Adipose tissue (tissue), 3 donors: ENCODE results near the gene NRP1. TPM values are rescaled to one million over a fixed set of nuclear protein-coding genes. Genes with fewer than 3 reads are reported as not detected.

Experiments used
- H3K27ac ChIP-seq: one replicate; pipeline ENCODE4 v1.5.1; 2013; ENCODE audit warnings: low read depth, low read length
- WGBS, 3 donors: extraction: QIAGEN DNeasy Blood & Tissue Kit; methylation state at CpG; one replicate each; pipeline ENCODE4 v1.1.7; 2013; 5-methylcytosine and 5-hydroxymethylcytosine counted together
- polyA plus RNA-seq, 3 donors: library from polyadenylated mRNA; stranded (reverse); fragments of 200-250 nt; gene quantifications; one replicate each; pipeline ENCODE4 v1.2.3, GENCODE V29; 2013
- donor health status: healthy with polysubstance abuse.
- donor health status: Bipolar disorder and iron deficiency.
- donor health status: healthy.

NRP1 gene
- polyA plus RNA-seq, 3 donors, result 16.0 to 70.9 (median 35.8) TPM

DNA sequence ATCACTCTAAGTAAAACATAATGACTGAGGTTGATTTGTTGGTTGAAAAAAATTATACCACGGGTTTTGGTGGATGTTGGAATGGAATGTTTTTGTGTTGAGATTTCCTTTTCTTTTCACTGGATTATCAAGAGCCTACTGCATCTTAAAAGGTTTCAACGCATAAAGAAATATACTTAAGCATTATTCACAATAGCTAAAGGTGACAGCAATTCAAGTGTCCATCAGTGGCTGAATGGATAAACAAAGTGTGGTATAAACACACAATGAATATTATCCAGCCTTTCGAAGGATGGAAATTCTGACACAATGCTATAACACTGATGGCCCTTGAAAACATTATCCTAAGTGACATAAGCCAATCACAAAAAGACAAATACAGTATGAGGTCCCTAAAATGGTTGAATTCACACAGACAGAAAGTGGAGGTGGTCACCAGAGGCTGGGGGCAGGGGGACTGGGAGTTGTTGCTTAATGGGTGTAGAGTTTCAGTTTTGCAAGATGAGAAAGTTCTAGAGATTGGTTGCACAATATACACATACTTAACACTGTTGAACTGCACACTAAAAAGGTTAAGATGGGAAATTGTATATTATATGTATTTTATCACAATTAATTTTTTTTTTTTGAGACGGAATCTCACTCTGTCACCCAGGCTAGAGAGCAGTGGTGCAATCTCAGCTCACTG lies 122.3 kb downstream of the NRP1 start:
- 81 to 86% (median 82%) methylated on average over 4 of the region's 4 CpGs for WGBS, 3 donors
- H3K27ac ChIP-seq, result no peak overlapping the region

DNA sequence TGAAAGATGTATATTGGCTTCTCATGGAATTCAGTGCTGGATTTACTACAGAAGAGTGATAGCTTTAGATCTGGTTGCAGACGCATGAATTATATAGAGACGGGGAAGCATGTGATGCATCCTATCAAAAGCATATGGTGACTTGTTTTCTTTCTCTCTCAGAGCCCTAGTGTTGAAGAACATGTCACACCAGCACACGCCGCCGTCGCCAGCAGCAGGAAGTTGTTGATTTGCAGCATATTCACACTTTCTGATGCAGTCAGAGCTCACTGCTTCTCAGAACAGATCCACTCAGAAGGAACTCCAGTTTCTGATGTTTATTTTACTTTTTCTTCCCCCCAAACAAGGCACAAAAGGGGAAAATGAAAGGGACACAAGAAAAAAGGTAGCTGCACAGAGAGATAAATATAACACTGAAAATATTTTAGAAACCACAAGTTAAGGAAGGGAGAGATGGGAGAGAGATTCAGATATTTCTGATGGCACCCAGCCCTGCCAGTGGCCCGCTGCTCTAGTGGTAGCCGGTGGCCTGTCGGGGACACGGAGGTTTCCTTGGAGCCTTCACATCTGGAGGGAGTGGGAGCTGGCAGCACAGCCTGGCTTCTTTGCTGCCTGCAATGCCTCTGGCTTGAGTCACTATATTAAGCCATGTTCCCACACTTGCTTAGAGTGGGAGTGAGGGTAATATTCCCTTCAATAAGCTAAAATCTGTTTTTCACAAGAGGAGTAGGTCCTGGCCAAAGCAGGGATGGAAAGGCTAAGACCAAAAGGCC lies 123.2 kb downstream of the NRP1 start:
- no peak overlapping the region for H3K27ac ChIP-seq
- WGBS, 3 donors, result 46 to 57% (median 52%) methylated on average over 10 of the region's 10 CpGs

DNA sequence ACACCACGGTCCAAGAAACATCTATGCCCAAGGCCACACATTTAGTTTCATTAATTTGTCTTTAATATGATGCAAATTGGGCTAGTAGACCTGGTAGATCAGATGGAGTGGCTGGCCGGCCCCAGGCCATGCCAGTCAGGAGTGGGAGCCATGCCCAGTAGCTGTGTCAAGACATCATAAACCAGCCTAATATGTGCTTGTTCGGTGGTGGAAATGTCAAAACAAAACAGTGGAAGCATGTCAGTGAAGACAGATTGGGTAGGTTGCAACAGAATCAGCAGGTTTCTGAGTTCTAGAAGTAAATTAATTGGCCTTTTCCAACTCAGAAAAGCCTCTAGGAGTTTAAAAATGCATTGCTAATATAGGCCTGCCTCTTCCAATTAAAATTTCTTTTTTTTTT lies 124.7 kb downstream of the NRP1 start:
- 81 to 88% (median 84%) methylated on average over 3 of the region's 3 CpGs for WGBS, 3 donors
- H3K27ac ChIP-seq, result no peak overlapping the region

GRCh38 chr10:33208166-33208565 lies 126.3 kb downstream of the NRP1 start:
- H3K27ac ChIP-seq, result no peak overlapping the region
- WGBS, 3 donors, result 81 to 95% (median 82%) methylated on average over 4 of the region's 4 CpGs

DNA sequence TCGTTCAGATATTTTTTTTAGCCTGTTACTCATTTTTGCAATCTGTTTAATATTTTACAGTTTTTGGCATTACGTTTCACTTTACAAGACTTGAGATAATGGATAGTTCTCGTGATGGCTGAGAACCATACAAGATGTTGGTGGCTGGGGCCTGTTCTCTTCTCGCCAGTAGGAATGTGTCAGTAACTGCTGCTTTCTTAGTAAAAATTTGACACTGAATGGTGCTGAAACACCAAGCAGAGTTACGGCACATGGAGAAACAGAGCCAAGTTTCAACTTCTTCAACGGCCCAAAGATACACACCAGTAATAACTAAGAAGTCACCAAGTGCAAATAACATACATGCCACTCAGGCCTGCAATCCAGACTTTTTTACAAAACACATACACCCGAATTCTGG lies 130.4 kb downstream of the NRP1 start:
- 47 to 79% (median 71%) methylated on average over 7 of the region's 7 CpGs for WGBS, 3 donors
- no peak overlapping the region for H3K27ac ChIP-seq

DNA sequence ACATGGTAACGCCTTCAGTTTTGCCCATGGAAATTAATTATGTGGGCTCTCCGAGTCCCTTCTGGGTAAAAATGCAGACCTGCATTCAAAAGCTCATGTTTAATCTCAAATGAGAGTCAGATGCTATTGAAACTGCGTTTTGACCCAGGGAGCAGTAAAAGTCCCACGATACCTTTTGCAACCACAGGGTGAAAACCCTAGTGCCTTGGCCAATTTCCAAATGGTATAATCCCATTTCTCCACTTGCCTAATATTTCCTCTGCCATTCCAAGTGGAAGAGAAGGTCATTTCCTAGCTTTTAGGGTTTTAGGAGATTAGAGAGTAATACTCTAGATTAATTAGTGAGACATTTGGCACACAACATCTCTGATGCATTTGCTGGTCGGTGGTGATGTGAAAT lies 132.5 kb downstream of the NRP1 start:
- H3K27ac ChIP-seq, result no peak overlapping the region
- WGBS, 3 donors, result 56 to 73% (median 59%) methylated on average over 5 of the region's 5 CpGs

DNA sequence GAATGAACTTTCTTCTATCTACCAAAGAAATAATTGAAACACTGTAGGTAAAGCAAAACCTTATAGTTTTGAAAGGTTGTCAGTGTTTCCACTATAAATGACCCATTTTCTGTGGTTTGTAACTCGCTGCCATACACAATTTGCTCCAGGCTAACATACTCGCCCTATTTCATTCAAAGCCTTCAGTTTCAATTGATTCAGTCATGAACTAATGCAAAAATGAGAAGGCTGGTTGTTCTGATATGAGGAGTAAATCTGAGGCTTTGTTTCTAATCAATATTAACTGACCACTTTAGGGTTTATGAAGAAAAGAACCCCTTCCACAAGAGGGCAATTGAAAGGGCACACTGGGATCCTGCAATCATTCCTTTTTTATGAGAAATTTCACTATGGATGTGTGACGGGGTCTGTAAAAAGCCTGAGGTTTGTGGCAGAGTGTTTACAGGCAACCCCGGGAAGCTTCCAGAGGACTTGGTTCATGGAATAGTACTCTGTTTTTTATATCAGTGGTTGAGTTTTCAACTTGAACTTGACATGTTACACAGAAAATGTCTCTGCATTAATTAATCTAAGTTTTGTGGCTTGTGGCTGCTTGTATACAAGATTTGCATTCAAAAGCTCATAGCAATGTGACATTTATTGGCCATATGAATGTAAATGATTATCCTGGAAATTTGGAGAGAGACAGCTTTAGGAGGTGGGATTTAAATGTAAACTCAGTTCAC lies 133.2 kb downstream of the NRP1 start:
- H3K27ac ChIP-seq, result no peak overlapping the region
- WGBS, 3 donors, result 91 to 97% (median 93%) methylated on average over 4 of the region's 4 CpGs

GRCh38 chr10:33199731-33200232 lies 134.7 kb downstream of the NRP1 start:
- WGBS, 3 donors, result 82 to 86% (median 86%) methylated on average over 5 of the region's 5 CpGs

DNA sequence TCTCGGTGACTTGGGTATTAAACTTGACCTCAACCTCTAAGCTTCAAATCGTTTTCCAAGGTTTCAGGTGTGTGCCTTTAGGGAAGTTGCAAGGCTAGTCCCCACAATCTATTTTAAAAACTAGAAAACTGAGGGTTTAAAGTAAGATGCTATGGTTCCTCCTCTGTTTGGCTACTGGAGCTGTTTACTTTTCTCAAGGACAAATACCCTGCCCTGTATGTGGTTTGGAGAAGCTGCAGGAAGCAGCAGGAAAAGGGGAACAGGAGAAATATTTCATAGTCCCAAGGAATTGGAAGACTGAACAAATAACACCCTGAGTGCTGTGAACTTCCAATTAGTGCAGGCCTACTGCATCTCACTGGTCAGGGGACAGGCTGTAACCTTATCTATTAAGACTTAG lies 135.9 kb downstream of the NRP1 start:
- no peak overlapping the region for H3K27ac ChIP-seq
- WGBS, 3 donors, result 65 to 77% (median 68%) methylated on average over 2 of the region's 2 CpGs

More at GRCh38 chr10:33199731-33200232, 134.7 kb downstream of the NRP1 start:
- no peak overlapping the region for H3K27ac ChIP-seq

DNA sequence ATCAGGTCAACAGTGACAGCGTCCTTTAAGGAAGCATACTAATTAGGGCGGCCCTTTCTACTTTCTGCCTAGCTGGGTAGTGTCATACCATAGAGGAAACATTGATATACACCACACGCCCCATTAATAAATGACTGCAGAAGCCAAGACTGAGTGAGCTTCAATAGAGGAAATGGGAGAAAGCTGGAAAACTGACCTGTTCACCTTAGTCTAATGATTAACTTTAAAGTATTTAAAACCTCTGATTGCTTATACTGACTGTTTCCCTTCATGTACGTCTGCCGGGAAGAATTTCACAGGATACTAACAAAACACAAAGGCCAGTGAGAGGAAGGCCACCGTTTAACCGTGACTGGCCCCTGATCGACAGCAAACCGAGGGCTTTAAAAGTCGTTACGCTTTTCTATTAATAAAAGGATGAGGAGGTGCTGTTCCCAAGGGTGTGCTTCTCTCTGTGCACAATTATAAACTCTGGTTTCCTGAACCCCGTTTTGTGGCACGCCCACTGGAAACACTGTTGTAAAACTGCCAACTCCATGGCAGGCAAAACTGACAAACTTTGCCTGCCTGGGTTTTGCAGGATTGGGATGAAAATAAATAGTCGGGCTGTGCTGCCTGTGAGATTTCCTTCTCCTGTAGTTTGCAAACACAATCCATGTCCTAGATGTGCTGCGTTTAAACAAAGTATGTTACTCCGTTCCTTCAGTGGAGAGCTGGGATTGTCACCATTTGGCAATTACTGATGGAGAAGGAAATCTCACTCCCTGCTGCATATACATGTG lies 137.6 kb downstream of the NRP1 start:
- H3K27ac ChIP-seq, result no peak overlapping the region
- 11 to 41% (median 34%) methylated on average over 16 of the region's 16 CpGs for WGBS, 3 donors

DNA sequence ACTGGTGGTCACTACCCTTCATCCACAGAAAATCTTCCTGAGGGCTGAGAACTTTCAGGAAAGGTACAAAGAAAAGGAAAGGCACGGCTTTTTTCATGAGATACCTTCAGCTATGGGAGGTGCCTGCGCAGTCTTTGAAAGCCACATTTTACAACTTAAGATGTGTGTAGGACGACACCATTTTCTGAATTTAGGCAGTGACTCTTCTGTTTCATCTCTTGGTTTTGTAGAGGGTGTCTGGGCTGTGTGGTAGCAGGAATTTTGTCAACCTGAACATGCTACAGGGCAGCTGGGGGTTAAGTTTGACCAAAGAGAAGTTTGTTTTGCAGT lies 138.1 kb downstream of the NRP1 start:
- H3K27ac ChIP-seq, result no peak overlapping the region
- WGBS, 3 donors, result 60 to 87% (median 73%) methylated on average over 3 of the region's 3 CpGs

GRCh38 chr10:33195608-33196376 lies 138.7 kb downstream of the NRP1 start:
- WGBS, 3 donors, result 40 to 77% (median 77%) methylated on average over 8 of the region's 8 CpGs
- no peak overlapping the region for H3K27ac ChIP-seq

- peak overlapping the region; percentile 35 for H3K27ac ChIP-seq
- WGBS, 3 donors, result 32 to 42% (median 42%) methylated on average over 6 of the region's 6 CpGs
Observed at GRCh38 chr10:33193701-33194521, 140.6 kb downstream of the NRP1 start.

- WGBS, 3 donors, result 22 to 25% (median 23%) methylated on average over 12 of the region's 12 CpGs
- peak overlapping the region; percentile 35 for H3K27ac ChIP-seq
Observed at GRCh38 chr10:33193057-33193700, 141.3 kb downstream of the NRP1 start.

DNA sequence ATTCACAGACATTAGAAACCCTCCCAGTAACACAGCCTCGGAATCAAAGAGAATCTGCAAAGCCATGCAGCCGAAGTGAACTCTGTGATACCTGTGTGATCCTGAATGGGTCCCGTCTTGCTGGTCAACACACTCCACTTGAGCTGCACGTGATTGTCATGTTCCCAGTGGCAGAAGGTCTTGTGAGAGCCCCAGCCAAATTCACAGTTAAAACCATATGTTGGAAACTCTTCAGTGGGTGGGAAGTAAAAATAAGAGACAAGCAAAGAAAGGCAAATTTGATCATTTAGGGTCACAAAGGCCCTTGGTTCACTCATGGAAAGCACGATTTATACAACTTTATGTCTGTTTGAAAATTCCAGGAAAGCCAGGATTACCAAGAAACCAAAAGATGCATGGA lies 142.3 kb downstream of the NRP1 start:
- no peak overlapping the region for H3K27ac ChIP-seq
- WGBS, 3 donors, result 77 to 88% (median 81%) methylated on average over 5 of the region's 5 CpGs

- WGBS, 3 donors, result 86 to 89% (median 89%) methylated on average over 1 of the region's 1 CpG
- H3K27ac ChIP-seq, result no peak overlapping the region
Observed at GRCh38 chr10:33190406-33190805, 144.1 kb downstream of the NRP1 start.

DNA sequence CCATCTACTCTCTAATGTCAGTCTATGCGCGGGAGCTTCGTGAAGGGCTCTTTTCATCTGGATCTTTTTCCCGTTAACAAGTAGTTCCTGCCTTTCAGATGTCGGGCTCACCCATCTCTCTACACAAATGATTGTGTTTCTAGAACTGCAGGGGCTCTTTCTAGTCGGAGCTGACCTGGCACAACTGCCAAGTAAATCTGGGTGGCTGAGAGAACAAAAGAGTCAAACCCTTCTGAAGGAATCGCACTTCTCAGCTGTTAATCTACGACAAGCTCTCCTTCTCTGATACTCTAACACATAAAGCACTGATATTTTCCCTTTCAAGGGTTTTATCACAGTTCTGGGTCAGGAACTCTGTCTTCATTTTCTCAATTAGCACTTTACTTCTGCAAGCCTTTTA lies 144.7 kb downstream of the NRP1 start:
- WGBS, 3 donors, result 89 to 95% (median 91%) methylated on average over 8 of the region's 8 CpGs

More for the DNA sequence above, 144.7 kb downstream of the NRP1 start:
- H3K27ac ChIP-seq, result no peak overlapping the region
